ENCODE data around the gene OXTR.

OXTR gene

DNA sequence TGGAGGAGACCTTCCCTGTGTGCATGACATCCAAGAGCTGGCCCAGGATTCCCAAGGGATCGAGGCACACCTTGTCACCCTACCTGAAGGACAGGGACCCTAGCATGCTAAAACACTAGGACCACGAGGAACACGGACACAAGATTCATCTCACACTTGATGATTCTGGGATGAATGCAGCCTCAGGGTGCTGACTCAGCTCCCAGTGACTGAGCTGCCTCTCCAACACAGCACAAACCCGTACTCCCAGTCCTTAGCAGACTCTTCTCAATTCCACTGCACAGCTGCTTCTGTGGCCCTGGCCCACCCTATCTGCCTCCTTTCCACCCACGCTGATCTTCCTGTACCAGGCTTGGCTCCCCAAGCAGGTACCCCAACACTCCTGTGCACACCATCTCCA is 9.1 kb upstream of the OXTR start:
- DNase-seq (ENCODE audit: low spot score in 2 of 2) (no peak), ATAC-seq (replicated peaks; ENCODE audit: extremely low read depth, poor library complexity, severe bottlenecking) (no peak)
- no peaks in the 10 kb centered on the region for H3K36me3 Mint-ChIP-seq (ENCODE audit: insufficient read depth)
- no peaks in the 10 kb centered on the region for H3K9me3 Mint-ChIP-seq
- no peaks in the 10 kb centered on the region for H3K4me1 Mint-ChIP-seq
- no peak overlapping the region for H3K4me3 Mint-ChIP-seq
- H3K27ac Mint-ChIP-seq (ENCODE audit: low read depth), result no peak overlapping the region
- peaks cover 23% of the 10 kb centered on the region for H3K27me3 Mint-ChIP-seq

DNA sequence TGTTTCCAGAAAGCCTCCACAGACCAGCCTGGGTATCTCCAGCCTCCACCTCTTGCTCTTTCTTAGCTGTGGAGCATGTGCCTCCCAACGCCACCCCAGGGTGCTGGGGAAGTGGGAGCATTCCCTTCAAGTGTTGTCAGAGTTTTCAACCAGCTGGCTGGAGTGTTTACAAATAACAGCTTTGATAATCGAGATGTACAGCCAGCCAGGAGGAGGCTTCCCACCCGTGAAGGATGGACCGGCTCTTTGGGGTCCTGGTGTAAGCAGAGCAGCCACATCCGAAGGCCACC is 8.5 kb upstream of the OXTR start:
- no peaks in the 10 kb centered on the region for H3K4me1 Mint-ChIP-seq
- ATAC-seq (replicated peaks; ENCODE audit: extremely low read depth, poor library complexity, severe bottlenecking), result no peak
- H3K9me3 Mint-ChIP-seq, result no peaks in the 10 kb centered on the region

GRCh38 chr3:8777201-8777977 is 8.0 kb upstream of the OXTR start:
- ATAC-seq (replicated peaks; ENCODE audit: extremely low read depth, poor library complexity, severe bottlenecking), result no peak
- no peak for DNase-seq (ENCODE audit: low spot score in 2 of 2)
- Mint-ChIP-seq H3K9me3 (no peaks in the 10 kb centered on the region), H3K27ac (ENCODE audit: low read depth) (no peak overlapping the region), H3K4me1 (no peaks in the 10 kb centered on the region), H3K36me3 (ENCODE audit: insufficient read depth) (no peaks in the 10 kb centered on the region), H3K27me3 (peaks cover 23% of the 10 kb centered on the region), H3K4me3 (no peak overlapping the region)

More for the DNA sequence above, 8.5 kb upstream of the OXTR start:
- Mint-ChIP-seq H3K36me3 (ENCODE audit: insufficient read depth) (no peaks in the 10 kb centered on the region), H3K4me3 (no peak overlapping the region), H3K27me3 (peaks cover 23% of the 10 kb centered on the region), H3K27ac (ENCODE audit: low read depth) (no peak overlapping the region)
- DNase-seq (ENCODE audit: low spot score in 2 of 2), result no peak

- no peak for DNase-seq (ENCODE audit: low spot score in 2 of 2)
- Mint-ChIP-seq H3K27ac (ENCODE audit: low read depth) (no peak overlapping the region), H3K4me3 (no peak overlapping the region), H3K36me3 (ENCODE audit: insufficient read depth) (no peaks in the 10 kb centered on the region), H3K9me3 (no peaks in the 10 kb centered on the region), H3K4me1 (no peaks in the 10 kb centered on the region), H3K27me3 (peaks cover 23% of the 10 kb centered on the region)
- no peak for ATAC-seq (replicated peaks; ENCODE audit: extremely low read depth, poor library complexity, severe bottlenecking)
Observed at GRCh38 chr3:8776406-8776805, 7.0 kb upstream of the OXTR start.

- H3K4me3 Mint-ChIP-seq, result no peak overlapping the region
- no peaks in the 10 kb centered on the region for H3K4me1 Mint-ChIP-seq
- ATAC-seq (replicated peaks; ENCODE audit: extremely low read depth, poor library complexity, severe bottlenecking), result no peak
- H3K9me3 Mint-ChIP-seq, result no peaks in the 10 kb centered on the region
- no peak overlapping the region for H3K27ac Mint-ChIP-seq (ENCODE audit: low read depth)
- H3K27me3 Mint-ChIP-seq, result peaks cover 23% of the 10 kb centered on the region
- H3K36me3 Mint-ChIP-seq (ENCODE audit: insufficient read depth), result no peaks in the 10 kb centered on the region
- DNase-seq (ENCODE audit: low spot score in 2 of 2), result no peak
Observed at GRCh38 chr3:8775602-8776001, 6.2 kb upstream of the OXTR start.

DNA sequence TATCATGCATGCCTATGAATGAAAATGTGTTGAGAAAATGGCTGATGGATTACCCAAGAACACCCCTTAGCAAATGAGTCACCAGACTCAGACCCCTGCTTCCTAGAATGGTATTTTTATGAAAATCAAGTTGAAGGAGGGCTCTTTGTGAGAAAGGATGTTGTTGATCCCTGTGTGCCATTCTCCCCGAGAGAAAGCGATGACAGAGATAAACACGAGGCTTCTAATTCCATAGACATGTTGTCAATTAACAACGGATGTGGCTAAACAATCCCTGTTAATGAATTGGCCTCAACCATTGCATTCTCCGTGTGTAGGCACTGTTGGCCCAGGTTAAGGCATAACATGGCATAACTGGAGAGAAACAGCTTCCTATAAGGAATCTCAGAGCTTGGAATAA is 5.8 kb upstream of the OXTR start:
- Mint-ChIP-seq H3K27me3 (peaks cover 23% of the 10 kb centered on the region), H3K4me3 (no peak overlapping the region)

GRCh38 chr3:8773941-8774542 is 4.6 kb upstream of the OXTR start:
- ATAC-seq (replicated peaks; ENCODE audit: extremely low read depth, poor library complexity, severe bottlenecking), result no peak
- H3K36me3 Mint-ChIP-seq (ENCODE audit: insufficient read depth), result no peaks in the 10 kb centered on the region
- H3K27ac Mint-ChIP-seq (ENCODE audit: low read depth), result no peak overlapping the region
- H3K4me1 Mint-ChIP-seq, result peaks cover 8% of the 10 kb centered on the region
- H3K9me3 Mint-ChIP-seq, result no peaks in the 10 kb centered on the region
- DNase-seq (ENCODE audit: low spot score in 2 of 2), result no peak
- H3K27me3 Mint-ChIP-seq, result peaks cover 35% of the 10 kb centered on the region
- no peak overlapping the region for H3K4me3 Mint-ChIP-seq

More for the DNA sequence above, 5.8 kb upstream of the OXTR start:
- Mint-ChIP-seq H3K4me1 (no peaks in the 10 kb centered on the region), H3K27ac (ENCODE audit: low read depth) (no peak overlapping the region), H3K36me3 (ENCODE audit: insufficient read depth) (no peaks in the 10 kb centered on the region), H3K9me3 (no peaks in the 10 kb centered on the region)
- ATAC-seq (replicated peaks; ENCODE audit: extremely low read depth, poor library complexity, severe bottlenecking) (no peak), DNase-seq (ENCODE audit: low spot score in 2 of 2) (no peak)

DNA sequence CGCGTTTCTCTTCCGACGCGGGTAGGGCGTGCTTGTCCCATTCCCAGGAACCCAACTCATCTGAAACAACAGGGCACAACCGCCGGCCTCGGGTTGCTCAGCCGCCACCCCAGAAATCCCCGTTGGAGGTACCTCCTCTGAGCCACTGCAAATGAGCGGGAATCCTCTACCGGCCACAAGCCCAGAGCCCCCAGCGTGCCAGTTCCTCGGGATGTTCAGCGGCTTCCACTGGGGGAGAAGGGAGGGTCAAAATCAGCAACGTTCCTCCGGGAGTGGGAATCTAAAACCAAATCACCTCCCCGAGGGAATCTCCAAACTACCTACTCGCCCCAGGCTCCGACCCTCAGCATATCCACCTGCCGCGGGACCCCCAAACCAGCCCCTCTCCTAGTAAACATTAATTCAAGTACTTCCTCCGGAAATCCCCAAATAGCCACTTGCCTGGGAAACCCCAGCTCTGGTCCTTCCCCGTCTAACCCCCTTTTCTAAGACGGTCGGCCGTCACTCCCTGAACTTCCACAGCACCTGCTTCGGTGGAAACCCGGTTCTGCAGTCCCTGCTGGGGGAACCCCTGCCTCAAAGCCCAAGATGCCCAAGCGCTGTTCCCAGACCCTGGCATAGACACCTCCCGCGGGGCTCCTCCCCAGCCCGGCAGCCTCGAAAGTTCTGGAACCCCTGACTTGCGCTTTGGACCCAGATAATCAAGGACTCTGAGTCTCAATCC is 887 bp downstream of the OXTR start:
- H3K4me3 Mint-ChIP-seq, result peak overlapping the region; percentile 49
- no peak for ATAC-seq (replicated peaks; ENCODE audit: extremely low read depth, poor library complexity, severe bottlenecking)
- no peaks in the 10 kb centered on the region for H3K36me3 Mint-ChIP-seq (ENCODE audit: insufficient read depth)
- no peak overlapping the region for H3K27ac Mint-ChIP-seq (ENCODE audit: low read depth)
- H3K9me3 Mint-ChIP-seq, result no peaks in the 10 kb centered on the region
- no peak for DNase-seq (ENCODE audit: low spot score in 2 of 2)
- peaks cover 14% of the 10 kb centered on the region for H3K4me1 Mint-ChIP-seq
- H3K27me3 Mint-ChIP-seq, result peaks cover 21% of the 10 kb centered on the region

DNA sequence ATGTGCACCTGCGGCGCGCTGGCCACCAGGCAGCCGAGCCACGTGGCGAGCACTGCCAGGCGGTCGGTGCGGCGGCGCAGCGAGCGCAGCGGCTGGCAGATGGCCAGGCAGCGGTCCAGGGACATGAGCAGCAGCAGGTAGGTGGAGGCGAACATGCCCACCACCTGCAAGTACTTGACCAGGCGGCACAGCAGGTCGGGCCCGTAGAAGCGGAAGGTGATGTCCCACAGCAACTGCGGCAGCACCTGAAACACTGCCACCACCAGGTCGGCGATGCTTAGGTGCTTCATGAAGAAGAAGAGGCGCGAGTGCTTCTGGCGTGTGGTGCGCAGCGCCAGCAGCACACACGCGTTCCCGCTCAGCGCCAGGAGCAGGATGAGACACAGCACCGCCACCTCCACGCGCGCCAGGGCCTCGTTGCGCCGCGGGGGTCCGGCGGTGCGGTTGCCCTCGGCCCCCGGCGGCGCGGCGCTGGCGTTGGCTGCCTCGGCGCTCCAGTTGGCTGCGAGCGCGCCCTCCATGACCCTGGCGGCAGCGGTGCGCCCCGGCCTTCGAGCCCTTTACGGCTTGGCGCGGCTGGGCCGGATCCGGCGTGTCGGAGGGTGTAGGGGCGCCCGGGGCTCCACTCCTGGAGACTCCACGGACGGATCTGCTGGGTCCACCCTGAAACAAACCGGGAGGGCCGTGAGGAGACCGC is 1.6 kb downstream of the OXTR start:
- Mint-ChIP-seq H3K27ac (ENCODE audit: low read depth) (no peak overlapping the region), H3K4me1 (peaks cover 14% of the 10 kb centered on the region), H3K9me3 (no peaks in the 10 kb centered on the region), H3K4me3 (no peak overlapping the region), H3K27me3 (peaks cover 21% of the 10 kb centered on the region), H3K36me3 (ENCODE audit: insufficient read depth) (no peaks in the 10 kb centered on the region)
- ATAC-seq (replicated peaks; ENCODE audit: extremely low read depth, poor library complexity, severe bottlenecking), result no peak
- no peak for DNase-seq (ENCODE audit: low spot score in 2 of 2)

DNA sequence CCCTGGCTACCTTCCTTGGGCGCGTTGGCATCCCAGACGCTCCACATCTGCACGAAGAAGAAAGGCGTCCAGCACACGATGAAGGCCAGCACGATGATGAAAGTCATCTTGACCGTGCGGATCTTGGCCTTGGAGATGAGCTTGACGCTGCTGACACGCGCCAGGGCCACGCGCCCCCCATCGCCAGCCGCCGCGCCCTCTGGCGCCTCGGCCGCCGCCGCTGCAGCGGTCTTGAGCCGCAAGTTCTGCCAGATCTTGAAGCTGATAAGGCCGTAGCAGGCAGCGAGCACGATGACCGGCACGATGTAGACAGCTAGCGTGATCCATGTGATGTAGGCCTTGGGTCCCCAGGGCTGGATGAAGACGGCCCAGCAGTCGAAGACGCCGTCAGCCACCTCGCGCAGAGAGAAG is 2.2 kb downstream of the OXTR start:
- peaks cover 21% of the 10 kb centered on the region for H3K27me3 Mint-ChIP-seq

DNA sequence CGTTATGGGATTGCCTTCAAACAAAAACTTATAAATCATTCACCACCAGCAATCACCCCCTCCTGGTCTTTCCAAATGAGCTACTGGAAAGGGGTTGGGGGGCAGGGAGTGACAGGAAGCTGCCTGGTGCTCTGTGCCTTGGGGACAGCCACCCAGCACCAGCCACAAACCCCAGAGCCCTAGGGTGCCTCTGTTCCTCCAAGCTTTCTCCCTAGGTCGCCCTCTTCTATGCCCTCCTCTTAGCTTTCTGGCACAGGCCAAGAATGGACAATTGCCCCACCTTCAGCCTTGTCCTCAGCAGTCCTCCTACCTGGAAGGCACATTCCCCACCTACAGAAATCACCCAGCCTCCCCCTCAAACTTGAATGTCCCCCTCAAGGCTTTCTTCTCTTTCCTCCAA is 3.3 kb downstream of the OXTR start:
- H3K27me3 Mint-ChIP-seq, result peaks cover 21% of the 10 kb centered on the region
- no peaks in the 10 kb centered on the region for H3K36me3 Mint-ChIP-seq (ENCODE audit: insufficient read depth)
- DNase-seq (ENCODE audit: low spot score in 2 of 2) (no peak), ATAC-seq (replicated peaks; ENCODE audit: extremely low read depth, poor library complexity, severe bottlenecking) (no peak)
- H3K9me3 Mint-ChIP-seq, result no peaks in the 10 kb centered on the region
- no peak overlapping the region for H3K4me3 Mint-ChIP-seq
- H3K4me1 Mint-ChIP-seq, result peaks cover 14% of the 10 kb centered on the region
- H3K27ac Mint-ChIP-seq (ENCODE audit: low read depth), result no peak overlapping the region

More for the DNA sequence above, 2.2 kb downstream of the OXTR start:
- Mint-ChIP-seq H3K4me3 (no peak overlapping the region), H3K9me3 (no peaks in the 10 kb centered on the region), H3K27ac (ENCODE audit: low read depth) (no peak overlapping the region), H3K36me3 (ENCODE audit: insufficient read depth) (no peaks in the 10 kb centered on the region), H3K4me1 (peaks cover 14% of the 10 kb centered on the region)
- no peak for DNase-seq (ENCODE audit: low spot score in 2 of 2)
- ATAC-seq (replicated peaks; ENCODE audit: extremely low read depth, poor library complexity, severe bottlenecking), result no peak

- ATAC-seq (replicated peaks; ENCODE audit: extremely low read depth, poor library complexity, severe bottlenecking) (no peak), DNase-seq (ENCODE audit: low spot score in 2 of 2) (no peak)
- H3K27ac Mint-ChIP-seq (ENCODE audit: low read depth), result no peak overlapping the region
- no peaks in the 10 kb centered on the region for H3K36me3 Mint-ChIP-seq (ENCODE audit: insufficient read depth)
- H3K9me3 Mint-ChIP-seq, result no peaks in the 10 kb centered on the region
- H3K4me1 Mint-ChIP-seq, result peaks cover 14% of the 10 kb centered on the region
- H3K27me3 Mint-ChIP-seq, result peaks cover 21% of the 10 kb centered on the region
- H3K4me3 Mint-ChIP-seq, result no peak overlapping the region
Observed at GRCh38 chr3:8765528-8765927, 3.9 kb downstream of the OXTR start.

All from central memory CD8-positive, alpha-beta T cell (primary cell).